OCI-LY3 (cell line): ENCODE data around the gene RPS6KA5.

Experiments used
- H2AFZ ChIP-seq: fragments of 200-600, 300-600 bp; shearing (Covaris generic); 2 replicates; pipeline ENCODE4 v1.6.0; 2014; ENCODE audit warnings: antibody characterized with exemption, low read depth, low read length
- H3K27ac ChIP-seq: fragments of 200-600, 300-600 bp; sonication (generic); 2 replicates; pipeline ENCODE4 v1.5.1; 2014; ENCODE audit warnings: mild to moderate bottlenecking, low read length, moderate library complexity, mixed read lengths
- H3K27me3 ChIP-seq: fragments of 200-600, 300-600 bp; sonication (generic); 2 replicates; pipeline ENCODE4 v1.6.1; 2014; ENCODE audit warnings: low read depth, low read length, mixed read lengths
- H3K36me3 ChIP-seq: fragments of 200-600, 300-600 bp; sonication (generic); replicated peaks from 2 replicates; pipeline ENCODE3; 2014; ENCODE audit warnings: low read depth, low read length, mixed read lengths
- H3K4me1 ChIP-seq: fragments of 300-600, 200-600 bp; sonication (generic); 2 replicates; pipeline ENCODE4 v1.6.1; 2014; ENCODE audit warnings: low read length, mixed read lengths
- H3K4me2 ChIP-seq: fragments of 200-600, 300-600 bp; sonication (generic); 2 replicates; pipeline ENCODE4 v1.6.1; 2014; ENCODE audit warnings: low read length, mixed read lengths
- H3K4me3 ChIP-seq: fragments of 300-600, 200-600 bp; sonication (generic); 2 replicates; pipeline ENCODE4 v1.5.1; 2014; ENCODE audit warnings: antibody characterized with exemption, mild to moderate bottlenecking, low read length, moderate library complexity
- H3K79me2 ChIP-seq: fragments of 300-600, 200-600 bp; shearing (Covaris generic); 2 replicates; pipeline ENCODE4 v1.6.1; 2014; ENCODE audit warnings: mild to moderate bottlenecking, low read length, mixed read lengths
- H3K9ac ChIP-seq: fragments of 300-600, 200-600 bp; shearing (Covaris generic); 2 replicates; pipeline ENCODE4 v1.6.0; 2014; ENCODE audit warnings: mild to moderate bottlenecking, low read length, moderate library complexity
- H3K9me3 ChIP-seq: fragments of 200-600, 300-600 bp; shearing (Covaris generic); 2 replicates; pipeline ENCODE4 v1.6.1; 2014; ENCODE audit warnings: low read length, mixed read lengths; ENCODE audit not compliant: insufficient read depth
- H4K20me1 ChIP-seq: fragments of 200-600, 300-600 bp; sonication (generic); 2 replicates; pipeline ENCODE4 v1.6.1; 2016; ENCODE audit warnings: low read length, mixed read lengths; ENCODE audit not compliant: insufficient read depth
- CTCF ChIP-seq: fragments of 200-600, 300-600 bp; sonication (generic); IDR thresholded peaks from 2 replicates; pipeline ENCODE4 v1.5.1; 2014; ENCODE audit warnings: antibody characterized with exemption, low read length, low read depth
- EZH2phosphoT487 ChIP-seq: fragments of 200-600 bp; shearing (Covaris generic); IDR thresholded peaks from 2 replicates; pipeline ENCODE4 v1.6.1; 2018; ENCODE audit warnings: antibody characterized with exemption, mixed run types, low read depth

Gene RPS6KA5

GRCh38 chr14:90900476-90901083, 159.9 kb downstream of the RPS6KA5 start:
- no peak overlapping the region for H3K9ac ChIP-seq

GRCh38 chr14:90897022-90897421, 163.4 kb downstream of the RPS6KA5 start:
- H3K4me3 ChIP-seq = no peak overlapping the region
- no peak for TF ChIP-seq EZH2phosphoT487
- no peak for TF ChIP-seq CTCF
- no peaks in the 10 kb centered on the region for H3K79me2 ChIP-seq
- no peak overlapping the region for H3K9ac ChIP-seq
- no peaks in the 10 kb centered on the region for H4K20me1 ChIP-seq
- no peak overlapping the region for H3K4me2 ChIP-seq
- peaks cover 20% of the 10 kb centered on the region for H3K36me3 ChIP-seq
- no peaks in the 10 kb centered on the region for H3K9me3 ChIP-seq
- H2AFZ ChIP-seq = no peak overlapping the region
- no peaks in the 10 kb centered on the region for H3K4me1 ChIP-seq
- H3K27me3 ChIP-seq = no peaks in the 10 kb centered on the region
- H3K27ac ChIP-seq = no peak overlapping the region

More at GRCh38 chr14:90900476-90901083, 159.9 kb downstream of the RPS6KA5 start:
- H3K36me3 ChIP-seq = peaks cover 20% of the 10 kb centered on the region
- H2AFZ ChIP-seq = no peak overlapping the region
- peaks cover 18% of the 10 kb centered on the region for H3K4me1 ChIP-seq
- no peaks in the 10 kb centered on the region for H3K79me2 ChIP-seq
- H3K27me3 ChIP-seq = no peaks in the 10 kb centered on the region
- no peaks in the 10 kb centered on the region for H3K9me3 ChIP-seq
- H3K4me2 ChIP-seq = no peak overlapping the region
- no peak overlapping the region for H3K4me3 ChIP-seq
- no peak for TF ChIP-seq EZH2phosphoT487
- no peak for TF ChIP-seq CTCF
- H4K20me1 ChIP-seq = no peaks in the 10 kb centered on the region
- no peak overlapping the region for H3K27ac ChIP-seq

GRCh38 chr14:90894241-90894640, 166.2 kb downstream of the RPS6KA5 start:
- no peak for TF ChIP-seq EZH2phosphoT487
- TF ChIP-seq CTCF = no peak
- no peaks in the 10 kb centered on the region for H3K9me3 ChIP-seq
- H3K4me2 ChIP-seq = no peak overlapping the region
- H4K20me1 ChIP-seq = no peaks in the 10 kb centered on the region
- H3K27ac ChIP-seq = no peak overlapping the region
- no peaks in the 10 kb centered on the region for H3K27me3 ChIP-seq
- H3K36me3 ChIP-seq = peaks cover 17% of the 10 kb centered on the region
- no peaks in the 10 kb centered on the region for H3K4me1 ChIP-seq
- no peak overlapping the region for H2AFZ ChIP-seq
- no peak overlapping the region for H3K9ac ChIP-seq
- no peak overlapping the region for H3K4me3 ChIP-seq
- no peaks in the 10 kb centered on the region for H3K79me2 ChIP-seq

- TF ChIP-seq CTCF = no peak
- no peak for TF ChIP-seq EZH2phosphoT487
- Histone ChIP-seq H3K9ac (no peak overlapping the region), H3K4me1 (no peaks in the 10 kb centered on the region), H3K4me2 (no peak overlapping the region), H2AFZ (no peak overlapping the region), H3K27me3 (no peaks in the 10 kb centered on the region), H3K79me2 (no peaks in the 10 kb centered on the region), H4K20me1 (no peaks in the 10 kb centered on the region), H3K9me3 (no peaks in the 10 kb centered on the region), H3K27ac (no peak overlapping the region), H3K36me3 (peaks cover 13% of the 10 kb centered on the region), H3K4me3 (no peak overlapping the region)
Observed at GRCh38 chr14:90893510-90893909, 166.9 kb downstream of the RPS6KA5 start.
